ENCODE results near the gene RBL2. TPM values are rescaled to one million over a fixed set of nuclear protein-coding genes. Genes with fewer than 3 reads are reported as not detected.
A peak's percentile ranks its signal among the peaks of the same experiment; 100 is the strongest.

The RBL2 gene
- total RNA-seq, 1 donor from 2014 or later: 36.0 TPM

- H3K27ac ChIP-seq (replicated peaks): peak overlapping the region; percentile 87
- no peak overlapping the region for H3K4me3 ChIP-seq
- no peak for DNase-seq
- peaks cover 43% of the 10 kb centered on the region for H3K4me1 ChIP-seq
- no peaks in the 10 kb centered on the region for H3K36me3 ChIP-seq
- TF ChIP-seq CTCF (IDR thresholded peaks at IDR 0.05; ENCODE audit: borderline replicate concordance): no peak
- H3K9me3 ChIP-seq (replicated peaks): no peaks in the 10 kb centered on the region
- intact Hi-C loops (cut with micrococcal nuclease): no loop called here
- H3K27me3 ChIP-seq (ENCODE audit: low read depth): no peaks in the 10 kb centered on the region
Observed at GRCh38 chr16:53515259-53515658, 81.0 kb downstream of the RBL2 start.

GRCh38 chr16:53515811-53516210, 81.5 kb downstream of the RBL2 start:
- H3K4me1 ChIP-seq: peaks cover 37% of the 10 kb centered on the region
- no peak overlapping the region for H3K4me3 ChIP-seq
- no peaks in the 10 kb centered on the region for H3K36me3 ChIP-seq
- intact Hi-C loops (cut with micrococcal nuclease): no loop called here
- no peak for TF ChIP-seq CTCF (IDR thresholded peaks at IDR 0.05; ENCODE audit: borderline replicate concordance)
- peak overlapping the region; percentile 87 for H3K27ac ChIP-seq (replicated peaks)
- no peaks in the 10 kb centered on the region for H3K27me3 ChIP-seq (ENCODE audit: low read depth)
- no peaks in the 10 kb centered on the region for H3K9me3 ChIP-seq (replicated peaks)
- no peak for DNase-seq

- intact Hi-C loops (cut with micrococcal nuclease): no loop called here
- DNase-seq: no peak
- H3K36me3 ChIP-seq: no peaks in the 10 kb centered on the region
- H3K27me3 ChIP-seq (ENCODE audit: low read depth): no peaks in the 10 kb centered on the region
- peaks cover 26% of the 10 kb centered on the region for H3K4me1 ChIP-seq
- peak overlapping the region; percentile 87 for H3K27ac ChIP-seq (replicated peaks)
- no peak for TF ChIP-seq CTCF (IDR thresholded peaks at IDR 0.05; ENCODE audit: borderline replicate concordance)
- H3K9me3 ChIP-seq (replicated peaks): no peaks in the 10 kb centered on the region
- no peak overlapping the region for H3K4me3 ChIP-seq
Observed at GRCh38 chr16:53517851-53518250, 83.6 kb downstream of the RBL2 start.

GRCh38 chr16:53518550-53519416, 84.5 kb downstream of the RBL2 start:
- no peak for DNase-seq
- no peaks in the 10 kb centered on the region for H3K9me3 ChIP-seq (replicated peaks)
- H3K27ac ChIP-seq (replicated peaks): peak overlapping the region; percentile 87
- no peaks in the 10 kb centered on the region for H3K36me3 ChIP-seq
- intact Hi-C loops (cut with micrococcal nuclease): no loop called here
- peak overlapping the region; percentile 18 for H3K4me3 ChIP-seq
- no peaks in the 10 kb centered on the region for H3K27me3 ChIP-seq (ENCODE audit: low read depth)
- TF ChIP-seq CTCF (IDR thresholded peaks at IDR 0.05; ENCODE audit: borderline replicate concordance): no peak
- peaks cover 26% of the 10 kb centered on the region for H3K4me1 ChIP-seq

GRCh38 chr16:53519417-53520091, 85.3 kb downstream of the RBL2 start:
- no peaks in the 10 kb centered on the region for H3K36me3 ChIP-seq
- TF ChIP-seq CTCF (IDR thresholded peaks at IDR 0.05; ENCODE audit: borderline replicate concordance): no peak
- H3K4me3 ChIP-seq: no peak overlapping the region
- H3K4me1 ChIP-seq: peaks cover 26% of the 10 kb centered on the region
- intact Hi-C loops (cut with micrococcal nuclease): no loop called here
- H3K9me3 ChIP-seq (replicated peaks): no peaks in the 10 kb centered on the region
- peak overlapping the region; percentile 87 for H3K27ac ChIP-seq (replicated peaks)
- H3K27me3 ChIP-seq (ENCODE audit: low read depth): no peaks in the 10 kb centered on the region
- DNase-seq: no peak

Data from left ventricle myocardium inferior (tissue), 1 donor.